ENCODE measurements around the gene ATP10A. TPM values are rescaled to one million over a fixed set of nuclear protein-coding genes. Genes with fewer than 3 reads are reported as not detected.

Gene ATP10A
- total RNA-seq, 2 experiments from 2014 or later = 0.06 TPM; not detected in 1

- ChIA-PET POLR2A (no interaction called here), CTCF (ENCODE audit: unreplicated experiment) (no interaction called here)
- TF ChIP-seq CTCF (conservative IDR thresholded peaks at IDR 0.05; ENCODE audit: low read length) (no peak), EZH2phosphoT487 (IDR thresholded peaks at IDR 0.05; ENCODE audit: borderline replicate concordance, low read depth, low read length) (no peak)
- Histone ChIP-seq H3K9me3 (ENCODE audit: low read length) (no peaks in the 10 kb centered on the region), H3K4me3 (ENCODE audit: low read depth, low read length, poor library complexity, severe bottlenecking) (no peak overlapping the region), H4K20me1 (ENCODE audit: insufficient read depth, low read length) (no peaks in the 10 kb centered on the region), H3K79me2 (ENCODE audit: insufficient read depth, low read depth, low read length) (no peaks in the 10 kb centered on the region), H2AFZ (ENCODE audit: low read length) (no peak overlapping the region), H3K4me2 (ENCODE audit: low read length) (no peak overlapping the region), H3K36me3 (ENCODE audit: insufficient read depth, low read length) (no peaks in the 10 kb centered on the region), H3K27ac (ENCODE audit: low read depth, low read length, poor library complexity, severe bottlenecking) (no peak overlapping the region), H3K9me2 (ENCODE audit: insufficient read depth, low read length) (no peaks in the 10 kb centered on the region), H3K4me1 (ENCODE audit: insufficient read depth, low read length, poor library complexity, severe bottlenecking) (no peaks in the 10 kb centered on the region)
- BruUV-seq (replicated peaks) = no TSS peak
- no peak for DNase-seq (ENCODE audit: low spot score)
- intact Hi-C loops (cut with micrococcal nuclease; ENCODE audit: unreplicated experiment) = no loop called here
Measured at GRCh38 chr15:25735550-25736384, 127.4 kb downstream of the ATP10A start.

GRCh38 chr15:25734680-25735355 lies 128.3 kb downstream of the ATP10A start:
- TF ChIP-seq CTCF (conservative IDR thresholded peaks at IDR 0.05; ENCODE audit: low read length) (no peak), EZH2phosphoT487 (IDR thresholded peaks at IDR 0.05; ENCODE audit: borderline replicate concordance, low read depth, low read length) (no peak)
- H3K4me3 ChIP-seq (ENCODE audit: low read depth, low read length, poor library complexity, severe bottlenecking) = no peak overlapping the region
- no peaks in the 10 kb centered on the region for H3K36me3 ChIP-seq (ENCODE audit: insufficient read depth, low read length)
- ChIA-PET CTCF (ENCODE audit: unreplicated experiment) (no interaction called here), POLR2A (interaction anchor here (1.1 kb wide), 1 partner anchor 147 kb away, joined by 3 read pairs; no protein-coding TSS in a partner anchor)
- H3K9me3 ChIP-seq (ENCODE audit: low read length) = no peaks in the 10 kb centered on the region
- no peaks in the 10 kb centered on the region for H3K4me1 ChIP-seq (ENCODE audit: insufficient read depth, low read length, poor library complexity, severe bottlenecking)
- DNase-seq (ENCODE audit: low spot score) = no peak
- intact Hi-C loops (cut with micrococcal nuclease; ENCODE audit: unreplicated experiment) = no loop called here
- H3K27ac ChIP-seq (ENCODE audit: low read depth, low read length, poor library complexity, severe bottlenecking) = no peak overlapping the region
- H2AFZ ChIP-seq (ENCODE audit: low read length) = no peak overlapping the region
- H3K79me2 ChIP-seq (ENCODE audit: insufficient read depth, low read depth, low read length) = no peaks in the 10 kb centered on the region
- H3K4me2 ChIP-seq (ENCODE audit: low read length) = no peak overlapping the region
- H3K9me2 ChIP-seq (ENCODE audit: insufficient read depth, low read length) = no peaks in the 10 kb centered on the region
- no TSS peak for BruUV-seq (replicated peaks)
- H4K20me1 ChIP-seq (ENCODE audit: insufficient read depth, low read length) = no peaks in the 10 kb centered on the region
